CD14-positive monocyte (primary cell): ENCODE results near the gene PNMA8A. TPM values are rescaled to one million over a fixed set of nuclear protein-coding genes. Genes with fewer than 3 reads are reported as not detected.

Experiments
- DNase-seq, 3 donors: peaks; one replicate each; pipeline ENCODE4 v3.0.0-alpha.2; 2011 to 2022
- H2AFZ ChIP-seq: 2 replicates; pipeline ENCODE4 v1.6.0; 2012; ENCODE audit warnings: mild to moderate bottlenecking, low read depth, low read length, inconsistent platforms; ENCODE audit not compliant: insufficient read depth, poor library complexity, severe bottlenecking
- H3K27ac ChIP-seq, 2 donors: 1 replicate in 1 of 2; 2 replicates in 1 of 2; pipeline ENCODE4 v1.5.1; 2012 to 2013; ENCODE audit warnings: low read length in 2 of 2, control low read depth in 1 of 2, inconsistent platforms in 1 of 2, low read depth in 1 of 2, mild to moderate bottlenecking in 1 of 2
- H3K27me3 ChIP-seq, 2 donors: one replicate each; pipeline versions ENCODE4 v1.6.0 to v1.6.1; 2011 to 2013; ENCODE audit warnings: low read length in 2 of 2; ENCODE audit not compliant: control insufficient read depth in 2 of 2, insufficient read depth in 2 of 2
- H3K36me3 ChIP-seq, 2 donors: replicated peaks in 1 of 2; 1 replicate in 1 of 2; 2 replicates in 1 of 2; pipeline versions ENCODE4 v1.5.1 to v1.6.1; 2012 to 2013; ENCODE audit warnings: low read length in 2 of 2, control low read depth in 1 of 2, inconsistent platforms in 1 of 2, mild to moderate bottlenecking in 1 of 2; ENCODE audit not compliant: insufficient read depth in 2 of 2, control insufficient read depth in 1 of 2
- H3K4me1 ChIP-seq, 2 donors: 1 replicate in 1 of 2; 2 replicates in 1 of 2; pipeline versions ENCODE4 v1.5.1 to v1.6.1; 2012 to 2013; ENCODE audit warnings: low read length in 2 of 2, control low read depth in 1 of 2, inconsistent platforms in 1 of 2, mild to moderate bottlenecking in 1 of 2, moderate library complexity in 1 of 2; ENCODE audit not compliant: insufficient read depth in 2 of 2, control insufficient read depth in 1 of 2
- H3K4me2 ChIP-seq: replicated peaks from 2 replicates; pipeline ENCODE3; 2012; ENCODE audit warnings: low read length, moderate library complexity, mild to moderate bottlenecking; ENCODE audit not compliant: poor library complexity, severe bottlenecking; ENCODE audit errors: extremely low read depth
- H3K4me3 ChIP-seq, 3 experiments: fragments of 200-600 bp in 1 of 3; sonication (generic) in 1 of 3; replicated peaks in 1 of 3; 1 replicate in 2 of 3; 2 replicates in 1 of 3; pipeline ENCODE4 v1.5.1; 2011 to 2013; ENCODE audit warnings: low read length in 3 of 3, mild to moderate bottlenecking in 3 of 3, control low read depth in 2 of 3, low read depth in 2 of 3, inconsistent platforms in 1 of 3, moderate library complexity in 1 of 3
- H3K79me2 ChIP-seq: 2 replicates; pipeline ENCODE4 v1.6.0; 2012; ENCODE audit warnings: mild to moderate bottlenecking, control low read depth, inconsistent platforms, low read length, moderate library complexity; ENCODE audit not compliant: insufficient read depth
- H3K9ac ChIP-seq: 2 replicates; pipeline ENCODE4 v1.6.0; 2017; ENCODE audit warnings: low read length, mild to moderate bottlenecking; ENCODE audit not compliant: insufficient read depth, poor library complexity, severe bottlenecking
- H3K9me3 ChIP-seq, 2 donors: replicated peaks in 1 of 2; 1 replicate in 1 of 2; 2 replicates in 1 of 2; pipeline versions ENCODE4 v1.5.1 to v1.6.1; 2012 to 2013; ENCODE audit warnings: low read length in 2 of 2, control low read depth in 1 of 2; ENCODE audit not compliant: control insufficient read depth in 1 of 2, insufficient read depth in 1 of 2
- H4K20me1 ChIP-seq: 2 replicates; pipeline ENCODE4 v1.6.0; 2012; ENCODE audit warnings: mild to moderate bottlenecking, low read length, control low read depth, moderate library complexity; ENCODE audit not compliant: insufficient read depth
- H3K27ac Mint-ChIP-seq, 7 donors: one replicate each; pipeline ENCODE4 v1.8.0; 2020; ENCODE audit warnings: mild to moderate bottlenecking in 7 of 7, mixed read lengths in 7 of 7, moderate library complexity in 6 of 7, inconsistent platforms in 2 of 7
- H3K27me3 Mint-ChIP-seq, 3 donors: one replicate each; pipeline ENCODE4 v1.8.0; 2021 to 2022; ENCODE audit warnings: low read depth in 3 of 3, mild to moderate bottlenecking in 3 of 3, mixed read lengths in 3 of 3, moderate library complexity in 3 of 3, inconsistent platforms in 1 of 3
- H3K36me3 Mint-ChIP-seq, 2 donors: one replicate each; pipeline ENCODE4 v1.8.0; 2020; ENCODE audit warnings: mixed read lengths in 2 of 2, inconsistent platforms in 1 of 2, mild to moderate bottlenecking in 1 of 2
- H3K4me1 Mint-ChIP-seq: one replicate; pipeline ENCODE4 v1.8.0; 2020; ENCODE audit warnings: mild to moderate bottlenecking, mixed read lengths
- H3K4me3 Mint-ChIP-seq, 2 donors: one replicate each; pipeline ENCODE4 v1.8.0; 2020; ENCODE audit warnings: mild to moderate bottlenecking in 2 of 2, mixed read lengths in 2 of 2, moderate library complexity in 1 of 2
- H3K9me3 Mint-ChIP-seq, 7 donors: one replicate each; pipeline ENCODE4 v1.8.0; 2020 to 2022; ENCODE audit warnings: mixed read lengths in 7 of 7, mild to moderate bottlenecking in 6 of 7, moderate library complexity in 6 of 7, inconsistent platforms in 2 of 7
- CTCF ChIP-seq: fragments of 200-600 bp; IDR thresholded peaks from one replicate; pipeline ENCODE4 v1.8.0; 2022; ENCODE audit warnings: antibody characterized with exemption, mild to moderate bottlenecking
- WGBS: methylation state at CpG from one replicate; pipeline ENCODE4 v1.1.5; 2013; ENCODE audit warnings: missing lambda C conversion rate; ENCODE audit not compliant: insufficient coverage; 5-methylcytosine and 5-hydroxymethylcytosine counted together
- intact Hi-C, 2 donors: fragments of 100-400 bp; cut with micrococcal nuclease; formaldehyde crosslinking; loops; one replicate each; pipeline versions ENCODE4 v1.15.0 to v1.15.1; 2023
- polyA plus RNA-seq, 3 donors: library from polyadenylated mRNA; depleted of rRNA in 1 of 3; unstranded in 2 of 3; stranded (reverse) in 1 of 3; fragments of 300-500 nt in 2 of 3; fragments of >200 nt in 1 of 3; fragmentation: Illumina TruSeq in 2 of 3; gene quantifications; 1 replicate in 2 of 3; 2 replicates in 1 of 3; pipeline ENCODE4 v1.2.3, GENCODE V29; 2012 to 2021

Gene PNMA8A
- polyA plus RNA-seq, 3 donors = not detected

DNA sequence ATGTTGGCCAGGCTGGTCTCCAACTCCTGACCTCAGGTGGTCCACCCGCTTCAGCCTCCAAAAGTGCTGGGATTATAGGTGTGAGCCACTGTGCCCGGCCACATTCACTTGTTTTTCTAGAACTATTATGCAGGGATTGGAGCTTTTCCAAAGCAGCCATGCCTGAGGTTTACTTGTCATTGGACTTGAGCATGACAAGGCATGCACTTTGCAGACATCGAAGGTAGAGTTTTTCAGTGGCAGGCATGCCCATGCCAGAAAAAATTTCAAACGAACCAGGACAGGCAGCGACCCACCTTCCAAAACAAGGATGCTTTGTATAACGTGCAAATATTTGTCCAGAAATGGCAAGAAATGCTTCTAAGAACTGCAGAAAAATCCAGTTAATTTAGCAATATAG is 17.7 kb downstream of the PNMA8A start:
- Histone ChIP-seq H2AFZ (no peak overlapping the region), H3K4me1 (no peaks in the 10 kb centered on the region), H3K27ac (no peak overlapping the region), H3K4me2 (no peak overlapping the region), H3K9me3 (peaks cover 0 to 3% of the 10 kb centered on the region in 2 donors), H3K9ac (no peak overlapping the region), H3K4me3 (no peak overlapping the region), H3K79me2 (no peaks in the 10 kb centered on the region), H3K27me3 (peaks cover 0 to 7% of the 10 kb centered on the region in 2 donors), H3K36me3 (no peaks in the 10 kb centered on the region), H4K20me1 (no peaks in the 10 kb centered on the region)
- 92% methylated on average over 2 of the region's 6 CpGs for WGBS
- DNase-seq = no peak
- H3K36me3 Mint-ChIP-seq = no peaks in the 10 kb centered on the region
- H3K27me3 Mint-ChIP-seq = peaks cover 12 to 34% (median 18%) of the 10 kb centered on the region in 3 donors
- H3K4me3 Mint-ChIP-seq = no peak overlapping the region
- peaks cover 0 to 12% (median 8%) of the 10 kb centered on the region in 7 donors for H3K9me3 Mint-ChIP-seq
- no peaks in the 10 kb centered on the region for H3K4me1 Mint-ChIP-seq
- no peak for TF ChIP-seq CTCF
- intact Hi-C loops = no loop called here
- H3K27ac Mint-ChIP-seq = no peak overlapping the region

DNA sequence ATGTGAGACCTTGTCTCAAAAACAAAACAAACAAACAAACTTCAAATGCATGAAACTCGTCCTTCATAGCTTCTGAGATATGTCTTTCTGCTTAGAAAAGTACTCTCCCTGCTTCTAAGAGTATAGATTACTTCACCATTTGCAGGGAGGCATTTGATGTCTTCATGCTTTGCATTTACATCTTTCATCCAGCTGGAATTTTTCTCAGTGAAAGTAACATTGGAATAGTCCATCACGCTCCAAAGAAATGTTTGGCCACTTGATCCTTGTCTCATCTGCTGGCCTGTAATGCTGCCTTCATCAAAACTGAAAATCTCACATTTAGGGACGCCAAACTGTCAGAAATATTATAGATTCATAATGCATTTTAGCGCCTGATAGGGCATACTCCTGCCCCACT is 19.2 kb downstream of the PNMA8A start:
- Mint-ChIP-seq H3K27me3 (peaks cover 15 to 43% (median 24%) of the 10 kb centered on the region in 3 donors), H3K36me3 (no peaks in the 10 kb centered on the region), H3K27ac (no peak overlapping the region), H3K9me3 (peaks cover 0 to 12% (median 8%) of the 10 kb centered on the region in 7 donors), H3K4me1 (no peaks in the 10 kb centered on the region), H3K4me3 (no peak overlapping the region)
- no peak for TF ChIP-seq CTCF
- Histone ChIP-seq H3K9ac (no peak overlapping the region), H4K20me1 (no peaks in the 10 kb centered on the region), H3K36me3 (no peaks in the 10 kb centered on the region), H3K4me1 (no peaks in the 10 kb centered on the region), H3K9me3 (peaks cover 0 to 3% of the 10 kb centered on the region in 2 donors), H3K79me2 (no peaks in the 10 kb centered on the region), H3K4me3 (no peak overlapping the region), H3K27me3 (peaks cover 0 to 7% of the 10 kb centered on the region in 2 donors), H2AFZ (no peak overlapping the region), H3K4me2 (no peak overlapping the region), H3K27ac (no peak overlapping the region)
- intact Hi-C loops = no loop called here
- DNase-seq = no peak
- WGBS = 52% methylated on average over 3 of the region's 4 CpGs
